Measurements from ENCODE around the gene ROBO1. TPM values are rescaled to one million over a fixed set of nuclear protein-coding genes. Genes with fewer than 3 reads are reported as not detected.

ROBO1 gene
- total RNA-seq, 1 donor from 2014 or later = 66.5 TPM

GRCh38 chr3:78825858-78826215, 942.0 kb downstream of the ROBO1 start:
- H3K36me3 ChIP-seq = no peaks in the 10 kb centered on the region
- no peaks in the 10 kb centered on the region for H3K27me3 ChIP-seq
- DNase-seq (ENCODE audit: extremely low spot score in 2 of 2) = no peak
- no peak overlapping the region for H3K27ac ChIP-seq
- H3K4me3 ChIP-seq = no peak overlapping the region
- no peaks in the 10 kb centered on the region for H3K9me3 ChIP-seq
- peaks cover 13% of the 10 kb centered on the region for H3K4me1 ChIP-seq
- TF ChIP-seq CTCF (IDR thresholded peaks at IDR 0.05) (no peak), POLR2A (IDR thresholded peaks at IDR 0.05) (no peak), POLR2AphosphoS5 (IDR thresholded peaks at IDR 0.05; ENCODE audit: insufficient read depth in 1 of 2, low read depth in 1 of 2) (no peak)
- intact Hi-C loops (cut with DNase I) = no loop called here

GRCh38 chr3:78825118-78825857, 942.5 kb downstream of the ROBO1 start:
- no peak overlapping the region for H3K4me3 ChIP-seq
- intact Hi-C loops (cut with DNase I) = no loop called here
- TF ChIP-seq POLR2A (IDR thresholded peaks at IDR 0.05) (no peak), CTCF (IDR thresholded peaks at IDR 0.05) (no peak), POLR2AphosphoS5 (IDR thresholded peaks at IDR 0.05; ENCODE audit: insufficient read depth in 1 of 2, low read depth in 1 of 2) (no peak)
- peaks cover 13% of the 10 kb centered on the region for H3K4me1 ChIP-seq
- no peaks in the 10 kb centered on the region for H3K9me3 ChIP-seq
- no peaks in the 10 kb centered on the region for H3K27me3 ChIP-seq
- no peaks in the 10 kb centered on the region for H3K36me3 ChIP-seq
- DNase-seq (ENCODE audit: extremely low spot score in 2 of 2) = no peak
- no peak overlapping the region for H3K27ac ChIP-seq

GRCh38 chr3:78823859-78824258, 943.9 kb downstream of the ROBO1 start:
- Histone ChIP-seq H3K4me1 (peaks cover 13% of the 10 kb centered on the region), H3K36me3 (no peaks in the 10 kb centered on the region), H3K27me3 (no peaks in the 10 kb centered on the region), H3K4me3 (no peak overlapping the region), H3K9me3 (no peaks in the 10 kb centered on the region), H3K27ac (no peak overlapping the region)
- TF ChIP-seq POLR2AphosphoS5 (IDR thresholded peaks at IDR 0.05; ENCODE audit: insufficient read depth in 1 of 2, low read depth in 1 of 2) = no peak
- TF ChIP-seq CTCF (IDR thresholded peaks at IDR 0.05) = no peak
- intact Hi-C loops (cut with DNase I) = no loop called here
- DNase-seq (ENCODE audit: extremely low spot score in 2 of 2) = no peak

GRCh38 chr3:78823434-78823833, 944.4 kb downstream of the ROBO1 start:
- no peak overlapping the region for H3K4me3 ChIP-seq
- no peaks in the 10 kb centered on the region for H3K36me3 ChIP-seq
- H3K4me1 ChIP-seq = peaks cover 13% of the 10 kb centered on the region
- intact Hi-C loops (cut with DNase I) = no loop called here
- H3K27me3 ChIP-seq = no peaks in the 10 kb centered on the region
- no peaks in the 10 kb centered on the region for H3K9me3 ChIP-seq
- no peak overlapping the region for H3K27ac ChIP-seq
- no peak for TF ChIP-seq CTCF (IDR thresholded peaks at IDR 0.05)
- TF ChIP-seq POLR2AphosphoS5 (IDR thresholded peaks at IDR 0.05; ENCODE audit: insufficient read depth in 1 of 2, low read depth in 1 of 2) = no peak
- no peak for TF ChIP-seq POLR2A (IDR thresholded peaks at IDR 0.05)
- no peak for DNase-seq (ENCODE audit: extremely low spot score in 2 of 2)

GRCh38 chr3:78822726-78823125, 945.1 kb downstream of the ROBO1 start:
- intact Hi-C loops (cut with DNase I) = no loop called here
- no peak overlapping the region for H3K4me3 ChIP-seq
- H3K9me3 ChIP-seq = no peaks in the 10 kb centered on the region
- no peak overlapping the region for H3K27ac ChIP-seq
- TF ChIP-seq POLR2A (IDR thresholded peaks at IDR 0.05) = no peak
- TF ChIP-seq CTCF (IDR thresholded peaks at IDR 0.05) = no peak
- no peak for TF ChIP-seq POLR2AphosphoS5 (IDR thresholded peaks at IDR 0.05; ENCODE audit: insufficient read depth in 1 of 2, low read depth in 1 of 2)
- no peaks in the 10 kb centered on the region for H3K36me3 ChIP-seq
- no peaks in the 10 kb centered on the region for H3K27me3 ChIP-seq
- DNase-seq (ENCODE audit: extremely low spot score in 2 of 2) = no peak
- peaks cover 13% of the 10 kb centered on the region for H3K4me1 ChIP-seq

Measured in vagina (tissue), 2 donors.